A549 (cell line): ENCODE measurements around the gene SORL1. TPM values are rescaled to one million over a fixed set of nuclear protein-coding genes. Genes with fewer than 3 reads are reported as not detected.

Experiments
- ATAC-seq, 2 experiments: fragments of 200-7000 bp in 1 of 2; fragments of >200 bp in 1 of 2; cut with Nextera tagmentation in 1 of 2; cut with Tn5 transposase in 1 of 2; 3 replicates each; pipeline versions ENCODE4 v1.8.0 to v1.9.1; 2018 to 2020; ENCODE audit warnings: mild to moderate bottlenecking in 1 of 2, moderate library complexity in 1 of 2
- CTCF ChIA-PET: fragments of 300-600 bp; sonication (Branson Sonifier 250); formaldehyde crosslinking; extraction: SDS; loops from one replicate; lab custom pipeline; 2021; ENCODE audit warnings: antibody characterized with exemption, inconsistent platforms; lab: Yijun Ruan, JAX
- POLR2A ChIA-PET: fragments of 350-600 bp; formaldehyde crosslinking; extraction: SDS; loops from one replicate; lab custom pipeline; 2021; ENCODE audit warnings: antibody characterized with exemption, inconsistent platforms; lab: Yijun Ruan, JAX
- DNase-seq, 2 experiments: peaks; one replicate each; pipeline versions ENCODE4 v3.0.0 to v3.0.0-alpha.2; 2011 to 2016; ENCODE audit warnings: low read depth in 1 of 2, low spot score in 1 of 2
- FAIRE-seq: peaks from 2 replicates; lab custom pipeline; 2011; peaks lifted over from hg19 to GRCh38; lab: Jason Lieb, UNC
- H3K27ac ChIP-seq, 2 experiments: fragments of >200 bp; sonication (Bioruptor Twin); formaldehyde crosslinking; 3 replicates each; pipeline ENCODE4 v1.5.1; 2016 to 2017
- H3K4me1 ChIP-seq: fragments of >200 bp; sonication (Bioruptor Twin); formaldehyde crosslinking; 3 replicates; pipeline ENCODE4 v1.6.1; 2016
- H3K4me2 ChIP-seq: fragments of >200 bp; sonication (Bioruptor Twin); formaldehyde crosslinking; 3 replicates; pipeline ENCODE4 v1.6.1; 2016
- H3K4me3 ChIP-seq: fragments of >200 bp; sonication (Bioruptor Twin); formaldehyde crosslinking; 3 replicates; pipeline ENCODE4 v1.5.1; 2016
- H3K9me3 ChIP-seq: fragments of >200 bp; sonication (Bioruptor Twin); formaldehyde crosslinking; 3 replicates; pipeline ENCODE4 v1.6.1; 2016
- ATOH8 ChIP-seq: fragments of 250-450 bp; sonication (Bioruptor Pico); IDR thresholded peaks from 2 replicates; pipeline ENCODE4 v1.5.0; 2020; ENCODE audit warnings: low read depth, mild to moderate bottlenecking, moderate library complexity
- FOSL2 ChIP-seq, 2 experiments: fragments of 450-650 bp in 1 of 2; fragments of >200 bp in 1 of 2; sonication (Bioruptor Twin) in 1 of 2; formaldehyde crosslinking; IDR thresholded peaks; 2 replicates each; pipeline versions ENCODE4 v1.5.0 to v1.6.1; 2016 to 2020; ENCODE audit warnings: mild to moderate bottlenecking in 1 of 2, moderate library complexity in 1 of 2
- HDAC2 ChIP-seq: fragments of 200-600 bp; sonication (generic); IDR thresholded peaks from 2 replicates; pipeline ENCODE4 v1.6.1; 2016
- HES2 ChIP-seq: fragments of >200 bp; sonication (Bioruptor Twin); formaldehyde crosslinking; IDR thresholded peaks from 2 replicates; pipeline ENCODE4 v1.6.1; 2016
- HEYL ChIP-seq: fragments of 250-450 bp; sonication (Bioruptor Pico); IDR thresholded peaks from 2 replicates; pipeline ENCODE4 v1.8.0; 2021; ENCODE audit warnings: mild to moderate bottlenecking, moderate library complexity
- JUN ChIP-seq, 2 experiments: fragments of >200 bp; sonication (Bioruptor Twin); formaldehyde crosslinking; IDR thresholded peaks; 2 replicates in 1 of 2; 3 replicates in 1 of 2; pipeline ENCODE4 v1.6.1; 2016 to 2017
- MAZ ChIP-seq: fragments of 150-350 bp; IDR thresholded peaks from 2 replicates; pipeline ENCODE4 v1.6.1; 2014; ENCODE audit warnings: antibody characterized with exemption, low read depth, low read length, borderline replicate concordance
- NFE2L2 ChIP-seq: fragments of 150-350 bp; conservative IDR thresholded peaks from 2 replicates; pipeline ENCODE4 v1.6.1; 2014; ENCODE audit warnings: low read length
- NPAS2 ChIP-seq: fragments of 250-450 bp; sonication (Bioruptor Pico); IDR thresholded peaks from 2 replicates; pipeline ENCODE4 v1.8.0; 2022; ENCODE audit warnings: mild to moderate bottlenecking, moderate library complexity, borderline replicate concordance
- PBX3 ChIP-seq: IDR thresholded peaks from 2 replicates; pipeline ENCODE4 v1.6.1; 2012
- RAD21 ChIP-seq, 2 experiments: fragments of >200 bp in 1 of 2; sonication (Bioruptor Twin) in 1 of 2; formaldehyde crosslinking in 1 of 2; IDR thresholded peaks in 1 of 2; conservative IDR thresholded peaks in 1 of 2; 2 replicates in 1 of 2; 3 replicates in 1 of 2; pipeline ENCODE4 v1.6.1; 2012 to 2018; ENCODE audit warnings: inconsistent platforms in 1 of 2
- REST ChIP-seq: fragments of 200-600 bp; sonication (generic); IDR thresholded peaks from 2 replicates; pipeline ENCODE4 v1.6.1; 2016; ENCODE audit warnings: antibody characterized with exemption, mild to moderate bottlenecking, moderate library complexity
- ZFP36 ChIP-seq: fragments of 450-650 bp; IDR thresholded peaks from 2 replicates; pipeline ENCODE4 v1.6.1; 2014; ENCODE audit warnings: borderline replicate concordance; ENCODE audit not compliant: partially characterized antibody
- ZSCAN20 ChIP-seq: fragments of 250-450 bp; sonication (Bioruptor Pico); IDR thresholded peaks from 2 replicates; pipeline ENCODE4 v1.8.0; 2022; ENCODE audit warnings: mild to moderate bottlenecking, moderate library complexity
- WGBS: methylation state at CpG from one replicate; pipeline ENCODE4 v1.1.6; 2017; ENCODE audit errors: missing lambda C conversion rate; 5-methylcytosine and 5-hydroxymethylcytosine counted together
- polyA plus RNA-seq, 4 experiments: library from polyadenylated mRNA; depleted of rRNA in 3 of 4; stranded (reverse); fragments of >200 nt; fragmentation: RNase III in 1 of 4; extraction: RNeasy Plus Mini Kit Qiagen cat#74134 plus additional on column Dnase treatment in 1 of 4; gene quantifications; 2 replicates in 3 of 4; 3 replicates in 1 of 4; pipeline ENCODE4 v1.2.3, GENCODE V29; 2011 to 2017
- TF ChIP-seq, protein P1 (sequence below): fragments of 450-650 bp; IDR thresholded peaks from 2 replicates; pipeline ENCODE4 v1.6.1; 2014; ENCODE audit warnings: antibody characterized with exemption

Gene SORL1
- polyA plus RNA-seq, 2 of the 4 experiments (the other 2 are of a cell fraction) = 0.45 to 3.8 TPM

DNA sequence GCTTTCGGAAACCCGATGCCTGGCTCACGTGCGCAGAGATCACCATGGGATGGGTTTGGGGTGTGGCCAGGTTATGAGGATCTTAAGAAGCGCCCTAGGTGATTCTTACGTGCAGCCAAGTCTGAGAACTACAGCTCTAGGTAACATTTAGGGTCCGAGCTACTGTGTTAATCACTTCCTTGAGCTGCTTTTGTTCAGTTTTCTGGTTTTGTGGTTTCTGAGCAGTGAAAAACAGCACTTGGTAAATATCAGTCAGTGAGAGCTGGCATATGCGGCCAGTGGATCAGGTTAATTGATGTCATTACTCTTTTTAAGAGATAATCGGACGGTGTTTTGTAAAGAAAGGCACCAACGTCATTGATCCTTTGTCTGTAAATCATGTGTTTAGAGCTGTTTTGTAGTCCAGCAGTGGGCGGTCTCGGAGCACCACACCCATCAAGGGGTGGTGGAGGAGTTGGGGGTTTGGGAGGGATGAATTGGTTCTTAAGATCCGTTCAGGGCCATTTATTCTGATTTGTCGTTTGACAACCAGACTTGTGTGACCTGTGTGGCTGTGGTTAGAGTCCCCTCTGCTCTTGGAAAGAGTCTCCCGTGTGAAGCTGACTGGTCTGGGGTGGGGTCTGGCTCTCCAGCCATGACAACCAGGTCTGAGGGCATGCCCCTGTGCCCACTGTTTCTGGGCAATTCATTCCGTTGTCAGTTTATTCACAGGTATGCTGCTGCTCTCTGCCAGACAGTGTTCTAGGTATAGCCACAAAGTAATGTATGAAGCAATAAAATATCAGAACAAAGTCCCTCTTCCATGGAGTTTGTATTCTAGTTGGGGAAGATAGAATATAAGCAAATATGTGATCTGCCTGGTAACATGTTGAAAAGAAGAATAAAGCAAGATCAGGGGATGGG lies 62.6 kb downstream of the SORL1 start (continued):
- no peak for TF ChIP-seq REST
- no peak for TF ChIP-seq HEYL (CRISPR knock-in tag)
- no peak for TF ChIP-seq ATOH8
- TF ChIP-seq JUN (IDR thresholded peaks at IDR 0.05) = no peak
- TF ChIP-seq MAZ = no peak
- TF ChIP-seq HES2 = no peak
- TF ChIP-seq NPAS2 (CRISPR knock-in tag) = no peak
- TF ChIP-seq HDAC2 = no peak

DNA sequence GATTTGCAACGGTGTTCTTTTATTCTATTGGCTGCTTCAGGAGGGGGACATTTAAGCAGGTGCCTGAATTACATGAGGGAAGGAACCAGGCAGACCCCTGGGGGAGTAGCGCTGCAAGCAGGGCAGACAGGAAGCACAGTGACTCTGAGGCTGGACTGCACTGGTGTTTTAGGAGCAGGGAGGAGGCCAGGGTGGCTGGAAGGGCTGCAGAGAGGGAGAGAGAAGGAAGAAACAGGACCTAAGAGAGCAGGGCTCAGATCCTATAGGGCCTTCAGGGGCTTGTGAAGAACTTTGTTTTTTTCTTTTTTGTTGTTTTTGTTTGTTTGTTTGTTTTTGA lies 63.2 kb downstream of the SORL1 start:
- no peaks in the 10 kb centered on the region for H3K4me1 ChIP-seq
- H3K4me3 ChIP-seq = no peak overlapping the region
- ATAC-seq (no peak), FAIRE-seq (no peak), DNase-seq (no peak)
- WGBS = 53% methylated on average over 2 of the region's 2 CpGs
- TF ChIP-seq FOSL2 (IDR thresholded peaks at IDR 0.05) (no peak), FOSL2 (CRISPR knock-in tag; IDR thresholded peaks at IDR 0.05) (no peak), HDAC2 (no peak)
- H3K27ac ChIP-seq = no peak overlapping the region
- H3K9me3 ChIP-seq = no peaks in the 10 kb centered on the region
- POLR2A ChIA-PET = no interaction called here
- H3K4me2 ChIP-seq = no peak overlapping the region
- CTCF ChIA-PET = no interaction called here

DNA sequence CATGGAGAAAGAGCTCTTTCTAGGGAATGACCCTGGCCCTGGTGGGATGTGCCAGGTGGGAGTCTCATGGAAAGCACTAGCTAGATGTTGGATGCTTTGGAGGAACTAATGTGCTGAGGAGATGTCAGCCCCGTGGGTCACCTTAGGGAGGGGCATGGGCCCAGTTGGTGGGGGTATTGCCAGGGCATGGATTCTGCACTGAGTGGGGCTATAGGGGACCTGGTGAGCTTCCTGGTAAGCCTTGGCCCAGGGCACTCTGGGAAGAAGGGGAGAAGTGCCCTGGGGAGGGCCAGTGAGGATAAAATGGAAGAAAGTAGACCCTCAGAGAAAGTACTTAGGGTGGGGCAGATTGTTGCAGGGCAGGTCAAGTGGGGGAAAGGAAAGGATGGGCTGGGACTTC lies 65.9 kb downstream of the SORL1 start:
- no peak for TF ChIP-seq RAD21 (conservative IDR thresholded peaks at IDR 0.05 in 1 of 2, IDR thresholded peaks at IDR 0.05 in 1 of 2)
- no peak for TF ChIP-seq NFE2L2
- TF ChIP-seq ZFP36 = no peak
- TF ChIP-seq, protein P1, sequence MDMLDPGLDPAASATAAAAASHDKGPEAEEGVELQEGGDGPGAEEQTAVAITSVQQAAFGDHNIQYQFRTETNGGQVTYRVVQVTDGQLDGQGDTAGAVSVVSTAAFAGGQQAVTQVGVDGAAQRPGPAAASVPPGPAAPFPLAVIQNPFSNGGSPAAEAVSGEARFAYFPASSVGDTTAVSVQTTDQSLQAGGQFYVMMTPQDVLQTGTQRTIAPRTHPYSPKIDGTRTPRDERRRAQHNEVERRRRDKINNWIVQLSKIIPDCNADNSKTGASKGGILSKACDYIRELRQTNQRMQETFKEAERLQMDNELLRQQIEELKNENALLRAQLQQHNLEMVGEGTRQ = no peak
- TF ChIP-seq MAZ = no peak
- TF ChIP-seq PBX3 = no peak
- TF ChIP-seq ZSCAN20 (CRISPR knock-in tag) = no peak
- TF ChIP-seq, all 56 proteins: peak for 0

More for the DNA sequence above, 65.9 kb downstream of the SORL1 start:
- DNase-seq = no peak
- ATAC-seq = no peak
- no peak overlapping the region for H3K4me2 ChIP-seq
- ChIA-PET CTCF (no interaction called here), POLR2A (no interaction called here)
- 0% methylated on average over 1 of the region's 1 CpG for WGBS
- FAIRE-seq = no peak
- no peaks in the 10 kb centered on the region for H3K4me1 ChIP-seq
- H3K4me3 ChIP-seq = no peak overlapping the region
- H3K27ac ChIP-seq = no peak overlapping the region
- H3K9me3 ChIP-seq = no peaks in the 10 kb centered on the region
